Panc1 (cell line): ENCODE data around the gene PROP1. TPM values are rescaled to one million over a fixed set of nuclear protein-coding genes. Genes with fewer than 3 reads are reported as not detected.

ENCODE experiments used
- ATAC-seq: fragments of 200-7000 bp; cut with Tn5 transposase; 2 replicates; pipeline ENCODE4 v1.9.1; 2020; ENCODE audit warnings: mild to moderate bottlenecking, moderate library complexity
- BruUV-seq: library from RNA; stranded (reverse); fragments of 400-500 nt; replicated peaks from 2 replicates; lab custom pipeline; 2021; lab: Mats Ljungman, UMichigan
- CTCF ChIA-PET: fragments of 300-600 bp; sonication (Branson Sonifier 250); formaldehyde crosslinking; loops from one replicate; lab custom pipeline; 2022; ENCODE audit warnings: antibody characterized with exemption; lab: Charles Lee
- POLR2A ChIA-PET: fragments of 300-600 bp; sonication (Branson Sonifier 250); formaldehyde crosslinking; loops from one replicate; lab custom pipeline; 2022; ENCODE audit warnings: antibody characterized with exemption; lab: Charles Lee
- DNase-seq: peaks from one replicate; pipeline ENCODE4 v3.0.0-alpha.2; 2010; ENCODE audit warnings: low read depth, low spot score
- H3K27ac ChIP-seq: 2 replicates; pipeline ENCODE4 v1.5.1; 2011; ENCODE audit warnings: mild to moderate bottlenecking, low read length, inconsistent platforms
- H3K27me3 ChIP-seq: fragments of 200-500 bp; sonication (Bioruptor generic); 2 replicates; pipeline ENCODE4 v1.6.0; 2014; ENCODE audit warnings: low read length, inconsistent platforms; ENCODE audit not compliant: control insufficient read depth, insufficient read depth
- H3K36me3 ChIP-seq: fragments of 200-500 bp; sonication (Bioruptor generic); 2 replicates; pipeline ENCODE4 v1.5.1; 2014; ENCODE audit warnings: inconsistent platforms, mild to moderate bottlenecking, low read length, moderate library complexity; ENCODE audit not compliant: control insufficient read depth, insufficient read depth
- H3K4me1 ChIP-seq: 2 replicates; pipeline ENCODE4 v1.5.1; 2011; ENCODE audit warnings: inconsistent platforms, mild to moderate bottlenecking, low read length, moderate library complexity; ENCODE audit not compliant: control insufficient read depth, insufficient read depth
- H3K4me3 ChIP-seq, 2 experiments: 2 replicates each; pipeline ENCODE4 v1.5.1; 2011 to 2012; ENCODE audit warnings: low read depth in 2 of 2, low read length in 2 of 2, mild to moderate bottlenecking in 2 of 2, inconsistent platforms in 1 of 2, moderate library complexity in 1 of 2
- H3K9me3 ChIP-seq: fragments of 200-500 bp; sonication (Bioruptor generic); 2 replicates; pipeline ENCODE4 v1.5.1; 2014; ENCODE audit warnings: low read depth, mild to moderate bottlenecking, inconsistent platforms, low read length, moderate library complexity; ENCODE audit not compliant: control insufficient read depth, insufficient read depth
- POLR2AphosphoS5 ChIP-seq: IDR thresholded peaks from 2 replicates; pipeline ENCODE4 v1.6.1; 2012; ENCODE audit warnings: mild to moderate bottlenecking, low read depth, low read length, moderate library complexity
- SIN3A ChIP-seq: IDR thresholded peaks from 2 replicates; pipeline ENCODE4 v1.6.1; 2012; ENCODE audit warnings: low read depth, mild to moderate bottlenecking, low read length, moderate library complexity, borderline replicate concordance; ENCODE audit not compliant: insufficient read depth
- TCF7L2 ChIP-seq: IDR thresholded peaks from 2 replicates; pipeline ENCODE4 v1.6.1; 2011; ENCODE audit warnings: mild to moderate bottlenecking, low read depth, low read length, inconsistent platforms
- in situ Hi-C: cut with HindIII; loops from 2 replicates; pipeline ENCODE4 v1.10.0; 2016; ENCODE audit warnings: low sequenced_read_pairs, low pct_unique_long_range_greater_than_20kb
- intact Hi-C: fragments of 100-400 bp; cut with micrococcal nuclease; formaldehyde crosslinking; loops from one replicate; pipeline ENCODE4 v1.10.0; 2022; ENCODE audit not compliant: unreplicated experiment
- total RNA-seq: library from RNA; stranded (reverse); gene quantifications from one replicate; pipeline ENCODE4 v1.2.1, GENCODE V29; 2021; ENCODE audit not compliant: unreplicated experiment
- TF ChIP-seq, protein P1 (sequence below), 2 experiments: IDR thresholded peaks; 2 replicates each; pipeline ENCODE4 v1.6.1; 2011 to 2012; ENCODE audit warnings: low read depth in 2 of 2, control low read depth in 1 of 2, low read length in 1 of 2, mild to moderate bottlenecking in 1 of 2, moderate library complexity in 1 of 2; ENCODE audit not compliant: insufficient read depth in 1 of 2
- TF ChIP-seq, protein P2 (sequence below): fragments of 450-650 bp; IDR thresholded peaks from 2 replicates; pipeline ENCODE4 v1.5.1; 2017; ENCODE audit warnings: mild to moderate bottlenecking

Gene PROP1
- total RNA-seq, 1 experiment from 2014 or later: not detected

DNA sequence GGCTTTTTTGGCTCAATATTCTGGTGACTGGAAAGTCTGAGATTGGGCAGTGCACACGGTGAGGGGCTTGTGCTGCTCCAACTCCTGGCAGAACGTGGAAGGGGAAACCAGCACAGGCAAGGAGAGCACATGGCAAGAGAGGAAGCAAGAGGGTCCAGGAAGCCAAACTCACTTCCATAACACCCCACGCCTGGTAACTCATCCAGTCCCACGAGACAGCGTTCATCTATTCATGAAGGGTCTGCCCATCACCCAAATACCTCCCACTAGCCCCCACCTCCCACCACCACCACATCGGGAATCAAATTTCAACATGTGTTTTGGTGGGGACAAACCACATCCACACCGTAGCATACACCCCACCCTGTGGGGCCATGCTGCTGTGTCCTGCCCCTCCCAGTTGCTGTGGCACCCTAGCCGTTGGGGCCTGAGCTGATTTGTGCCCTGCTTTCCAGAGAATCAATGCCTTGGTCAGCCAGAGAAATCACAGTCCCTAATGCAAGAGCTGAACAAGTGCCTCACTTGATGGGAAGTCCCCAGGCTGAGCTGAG, 27.3 kb downstream of the PROP1 start:
- in situ Hi-C loops (no loop called here), intact Hi-C loops (no loop called here)
- Histone ChIP-seq H3K36me3 (no peaks in the 10 kb centered on the region), H3K27me3 (no peaks in the 10 kb centered on the region), H3K4me3 (no peak overlapping the region), H3K4me1 (no peaks in the 10 kb centered on the region), H3K27ac (no peak overlapping the region), H3K9me3 (no peaks in the 10 kb centered on the region)
- CTCF ChIA-PET: no interaction called here
- TF ChIP-seq POLR2AphosphoS5: no peak
- no peak for DNase-seq
- POLR2A ChIA-PET: no interaction called here
- BruUV-seq: no TSS peak
- no peak for ATAC-seq

DNA sequence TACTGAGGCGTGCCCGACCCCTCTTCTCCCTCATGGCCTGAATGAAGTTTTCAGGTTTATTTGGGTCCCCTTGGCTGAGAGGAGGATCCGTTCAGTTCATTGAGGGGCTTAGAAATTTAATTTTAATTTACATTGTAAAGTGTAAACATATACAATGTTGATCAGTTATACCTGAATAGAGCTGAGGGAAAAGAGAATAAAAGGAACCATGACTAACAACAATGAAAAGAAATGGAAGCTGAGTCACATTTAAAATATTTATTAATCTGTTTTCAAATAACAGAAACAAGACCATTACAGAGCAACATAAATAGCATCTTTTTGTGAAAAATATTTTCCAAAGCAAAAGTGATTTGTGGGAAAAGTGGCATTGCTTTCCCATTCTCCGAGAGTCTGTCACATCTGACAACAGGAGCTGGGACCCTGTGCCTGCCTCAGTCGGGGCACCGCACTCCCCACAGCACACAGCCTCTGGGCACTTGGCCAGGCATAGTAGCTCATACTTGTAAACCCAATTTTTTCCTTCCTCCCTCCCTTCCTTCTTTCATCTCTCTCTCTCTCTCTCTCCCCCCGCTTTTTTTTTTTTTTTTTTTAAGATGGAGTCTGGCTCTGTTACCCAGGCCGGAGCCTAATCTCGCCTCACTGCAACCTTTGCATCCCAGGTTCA, 28.7 kb downstream of the PROP1 start:
- no peak for DNase-seq
- in situ Hi-C loops: no loop called here
- H3K27ac ChIP-seq: no peak overlapping the region
- H3K9me3 ChIP-seq: no peaks in the 10 kb centered on the region
- no peak for ATAC-seq
- H3K4me3 ChIP-seq: no peak overlapping the region
- H3K4me1 ChIP-seq: no peaks in the 10 kb centered on the region
- intact Hi-C loops: no loop called here
- no TSS peak for BruUV-seq
- TF ChIP-seq TCF7L2 (no peak), SIN3A (no peak), POLR2AphosphoS5 (no peak)
- TF ChIP-seq, protein P1, sequence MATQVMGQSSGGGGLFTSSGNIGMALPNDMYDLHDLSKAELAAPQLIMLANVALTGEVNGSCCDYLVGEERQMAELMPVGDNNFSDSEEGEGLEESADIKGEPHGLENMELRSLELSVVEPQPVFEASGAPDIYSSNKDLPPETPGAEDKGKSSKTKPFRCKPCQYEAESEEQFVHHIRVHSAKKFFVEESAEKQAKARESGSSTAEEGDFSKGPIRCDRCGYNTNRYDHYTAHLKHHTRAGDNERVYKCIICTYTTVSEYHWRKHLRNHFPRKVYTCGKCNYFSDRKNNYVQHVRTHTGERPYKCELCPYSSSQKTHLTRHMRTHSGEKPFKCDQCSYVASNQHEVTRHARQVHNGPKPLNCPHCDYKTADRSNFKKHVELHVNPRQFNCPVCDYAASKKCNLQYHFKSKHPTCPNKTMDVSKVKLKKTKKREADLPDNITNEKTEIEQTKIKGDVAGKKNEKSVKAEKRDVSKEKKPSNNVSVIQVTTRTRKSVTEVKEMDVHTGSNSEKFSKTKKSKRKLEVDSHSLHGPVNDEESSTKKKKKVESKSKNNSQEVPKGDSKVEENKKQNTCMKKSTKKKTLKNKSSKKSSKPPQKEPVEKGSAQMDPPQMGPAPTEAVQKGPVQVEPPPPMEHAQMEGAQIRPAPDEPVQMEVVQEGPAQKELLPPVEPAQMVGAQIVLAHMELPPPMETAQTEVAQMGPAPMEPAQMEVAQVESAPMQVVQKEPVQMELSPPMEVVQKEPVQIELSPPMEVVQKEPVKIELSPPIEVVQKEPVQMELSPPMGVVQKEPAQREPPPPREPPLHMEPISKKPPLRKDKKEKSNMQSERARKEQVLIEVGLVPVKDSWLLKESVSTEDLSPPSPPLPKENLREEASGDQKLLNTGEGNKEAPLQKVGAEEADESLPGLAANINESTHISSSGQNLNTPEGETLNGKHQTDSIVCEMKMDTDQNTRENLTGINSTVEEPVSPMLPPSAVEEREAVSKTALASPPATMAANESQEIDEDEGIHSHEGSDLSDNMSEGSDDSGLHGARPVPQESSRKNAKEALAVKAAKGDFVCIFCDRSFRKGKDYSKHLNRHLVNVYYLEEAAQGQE (IDR thresholded peaks at IDR 0.05; ENCODE audit: insufficient read depth in 1 of 2, low read depth in 2 of 2, low read length in 1 of 2): no peak
- TF ChIP-seq, protein P2, sequence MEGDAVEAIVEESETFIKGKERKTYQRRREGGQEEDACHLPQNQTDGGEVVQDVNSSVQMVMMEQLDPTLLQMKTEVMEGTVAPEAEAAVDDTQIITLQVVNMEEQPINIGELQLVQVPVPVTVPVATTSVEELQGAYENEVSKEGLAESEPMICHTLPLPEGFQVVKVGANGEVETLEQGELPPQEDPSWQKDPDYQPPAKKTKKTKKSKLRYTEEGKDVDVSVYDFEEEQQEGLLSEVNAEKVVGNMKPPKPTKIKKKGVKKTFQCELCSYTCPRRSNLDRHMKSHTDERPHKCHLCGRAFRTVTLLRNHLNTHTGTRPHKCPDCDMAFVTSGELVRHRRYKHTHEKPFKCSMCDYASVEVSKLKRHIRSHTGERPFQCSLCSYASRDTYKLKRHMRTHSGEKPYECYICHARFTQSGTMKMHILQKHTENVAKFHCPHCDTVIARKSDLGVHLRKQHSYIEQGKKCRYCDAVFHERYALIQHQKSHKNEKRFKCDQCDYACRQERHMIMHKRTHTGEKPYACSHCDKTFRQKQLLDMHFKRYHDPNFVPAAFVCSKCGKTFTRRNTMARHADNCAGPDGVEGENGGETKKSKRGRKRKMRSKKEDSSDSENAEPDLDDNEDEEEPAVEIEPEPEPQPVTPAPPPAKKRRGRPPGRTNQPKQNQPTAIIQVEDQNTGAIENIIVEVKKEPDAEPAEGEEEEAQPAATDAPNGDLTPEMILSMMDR: no peak
- ChIA-PET POLR2A (no interaction called here), CTCF (no interaction called here)
- H3K36me3 ChIP-seq: no peaks in the 10 kb centered on the region
- no peaks in the 10 kb centered on the region for H3K27me3 ChIP-seq

DNA sequence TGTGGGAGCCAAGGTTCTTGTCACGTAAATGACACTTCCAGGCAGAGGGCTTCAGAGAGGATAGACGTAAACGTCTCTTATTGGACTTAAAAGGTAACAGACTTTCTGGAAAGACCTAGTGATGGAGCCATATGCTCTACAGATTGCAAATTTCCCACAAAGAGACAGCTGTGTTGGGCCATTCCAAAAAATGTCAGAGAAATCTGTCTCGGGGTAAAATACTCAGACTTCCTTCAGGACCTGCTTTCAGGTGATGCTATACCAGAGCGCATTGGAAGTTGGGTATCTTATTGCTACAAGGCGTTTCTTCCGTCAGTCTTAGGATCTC, 29.2 kb downstream of the PROP1 start:
- POLR2A ChIA-PET: no interaction called here
- DNase-seq: no peak
- H3K4me1 ChIP-seq: no peaks in the 10 kb centered on the region
- BruUV-seq: no TSS peak
- ATAC-seq: no peak
- no peaks in the 10 kb centered on the region for H3K27me3 ChIP-seq
- TF ChIP-seq TCF7L2 (no peak), SIN3A (no peak)
- TF ChIP-seq, protein P1 (IDR thresholded peaks at IDR 0.05; ENCODE audit: insufficient read depth in 1 of 2, low read depth in 2 of 2, low read length in 1 of 2): no peak
- TF ChIP-seq, protein P2: no peak
- no peak overlapping the region for H3K4me3 ChIP-seq
- no peak overlapping the region for H3K27ac ChIP-seq
- H3K9me3 ChIP-seq: no peaks in the 10 kb centered on the region
- intact Hi-C loops (no loop called here), in situ Hi-C loops (no loop called here)
- CTCF ChIA-PET: no interaction called here
- no peaks in the 10 kb centered on the region for H3K36me3 ChIP-seq
